K562 (cell line): ENCODE measurements around the gene MBOAT1. TPM values are rescaled to one million over a fixed set of nuclear protein-coding genes. Genes with fewer than 3 reads are reported as not detected.

Experiments
- ATAC-seq: fragments of 200-7000 bp; cut with Tn5 transposase; 3 replicates; pipeline ENCODE4 v1.9.1; 2020; ENCODE audit warnings: moderate library complexity
- BruUV-seq: library from RNA; stranded (reverse); fragments of 400-500 nt; replicated peaks from 2 replicates; lab custom pipeline; 2021; lab: Mats Ljungman, UMichigan
- CTCF ChIA-PET: fragments of 300-600 bp; formaldehyde crosslinking; extraction: SDS; loops from one replicate; lab custom pipeline; 2021; ENCODE audit warnings: low intra/inter-chr PET ratio; lab: Yijun Ruan, JAX
- POLR2A ChIA-PET: fragments of 300-600, 350-650 bp; sonication (Branson Sonifier 250); formaldehyde crosslinking; extraction: SDS; loops from one replicate; lab custom pipeline; 2021; ENCODE audit warnings: antibody characterized with exemption, inconsistent platforms; lab: Yijun Ruan, JAX
- DNase-seq, 4 experiments: peaks; one replicate each; pipeline versions ENCODE4 v3.0.0 to v3.0.0-alpha.2; 2011 to 2018; ENCODE audit warnings: low spot score in 3 of 4, mixed read lengths in 3 of 4; ENCODE audit errors: extremely low read depth in 1 of 4
- FAIRE-seq: peaks from 2 replicates; lab custom pipeline; 2011; peaks lifted over from hg19 to GRCh38; lab: Jason Lieb, UNC
- H2AFZ ChIP-seq: 2 replicates; pipeline ENCODE4 v1.6.0; 2011; ENCODE audit warnings: low read depth, low read length, control low read depth, inconsistent platforms
- H3K27ac ChIP-seq: fragments of 200-600 bp; 3 replicates; pipeline ENCODE4 v1.8.0; 2011; ENCODE audit warnings: low read depth, mild to moderate bottlenecking, control low read depth, inconsistent platforms, low read length, moderate library complexity, mixed read lengths; ENCODE audit errors: extremely low read depth
- H3K27me3 ChIP-seq, 2 experiments: fragments of 300-600 bp in 1 of 2; 2 replicates in 1 of 2; 3 replicates in 1 of 2; pipeline versions ENCODE4 v1.6.0 to v1.8.0; 2011; ENCODE audit warnings: inconsistent platforms in 2 of 2, low read length in 2 of 2, mild to moderate bottlenecking in 1 of 2, mixed read lengths in 1 of 2, moderate library complexity in 1 of 2; ENCODE audit not compliant: control insufficient read depth in 2 of 2, insufficient read depth in 2 of 2
- H3K36me3 ChIP-seq: fragments of 300-600 bp; 3 replicates; pipeline ENCODE4 v1.8.0; 2011; ENCODE audit warnings: mild to moderate bottlenecking, low read length, inconsistent platforms; ENCODE audit not compliant: control insufficient read depth, insufficient read depth
- H3K4me1 ChIP-seq, 2 experiments: fragments of 200-600 bp in 1 of 2; replicated peaks in 1 of 2; 2 replicates in 1 of 2; 3 replicates in 1 of 2; pipeline versions ENCODE4 v1.5.1 to v1.8.0; 2011; ENCODE audit warnings: inconsistent platforms in 2 of 2, low read length in 2 of 2, mild to moderate bottlenecking in 1 of 2, mixed read lengths in 1 of 2, moderate library complexity in 1 of 2; ENCODE audit not compliant: control insufficient read depth in 2 of 2, insufficient read depth in 2 of 2
- H3K4me2 ChIP-seq: 2 replicates; pipeline ENCODE4 v1.6.1; 2011; ENCODE audit warnings: low read length, control low read depth, inconsistent platforms, mixed read lengths; ENCODE audit not compliant: insufficient read depth
- H3K4me3 ChIP-seq: fragments of 200-600 bp; sonication (generic), shearing (Covaris generic); 2 replicates; pipeline ENCODE4 v1.5.1; 2016; ENCODE audit warnings: control low read depth, inconsistent platforms
- H3K79me2 ChIP-seq: fragments of 200-600 bp; 3 replicates; pipeline ENCODE4 v1.8.0; 2011; ENCODE audit warnings: low read length, inconsistent platforms; ENCODE audit not compliant: control insufficient read depth, insufficient read depth
- H3K9ac ChIP-seq, 2 experiments: 2 replicates each; pipeline versions ENCODE4 v1.6.0 to v1.6.1; 2011; ENCODE audit warnings: low read depth in 2 of 2, low read length in 2 of 2, control low read depth in 1 of 2, inconsistent platforms in 1 of 2, mild to moderate bottlenecking in 1 of 2, mixed read lengths in 1 of 2; ENCODE audit not compliant: insufficient read depth in 1 of 2
- H3K9me1 ChIP-seq: one replicate; pipeline ENCODE4 v1.6.0; 2011; ENCODE audit warnings: inconsistent platforms, mild to moderate bottlenecking, low read length, moderate library complexity; ENCODE audit not compliant: control insufficient read depth, insufficient read depth
- H3K9me3 ChIP-seq: replicated peaks from 2 replicates; pipeline ENCODE4 v1.5.1; 2011; ENCODE audit warnings: low read depth, low read length, inconsistent platforms; ENCODE audit not compliant: control insufficient read depth, insufficient read depth
- H4K20me1 ChIP-seq: replicated peaks from 2 replicates; pipeline ENCODE4 v1.6.1; 2011; ENCODE audit warnings: low read length, inconsistent platforms, mixed read lengths; ENCODE audit not compliant: control insufficient read depth, insufficient read depth
- CHD1 ChIP-seq: fragments of 200-600 bp; sonication (generic); IDR thresholded peaks from one replicate; pipeline ENCODE4 v1.6.1; 2012; ENCODE audit warnings: mild to moderate bottlenecking, moderate library complexity, low read length, inconsistent platforms
- E2F6 ChIP-seq, 2 experiments: IDR thresholded peaks; 2 replicates each; pipeline ENCODE4 v1.6.1; 2011; ENCODE audit warnings: borderline replicate concordance in 1 of 2, control low read depth in 1 of 2, low read depth in 1 of 2, low read length in 1 of 2, mild to moderate bottlenecking in 1 of 2, mixed read lengths in 1 of 2, moderate library complexity in 1 of 2; ENCODE audit not compliant: insufficient read depth in 1 of 2, insufficient read length in 1 of 2, poor library complexity in 1 of 2, severe bottlenecking in 1 of 2; ENCODE audit errors: extremely low read depth in 1 of 2
- WHSC1 ChIP-seq: IDR thresholded peaks from one replicate; pipeline ENCODE4 v1.6.1; 2012; ENCODE audit warnings: low read length, control low read depth, inconsistent platforms
- ZBTB34 ChIP-seq: fragments of 250-450 bp; sonication (Bioruptor Pico); IDR thresholded peaks from 2 replicates; pipeline ENCODE4 v1.8.0; 2021; ENCODE audit warnings: mild to moderate bottlenecking, moderate library complexity
- ZNF445 ChIP-seq: fragments of 250-450 bp; sonication (Bioruptor Pico); IDR thresholded peaks from 2 replicates; pipeline ENCODE4 v1.4.0; 2020; ENCODE audit warnings: low read depth, mild to moderate bottlenecking, moderate library complexity
- ZNF707 ChIP-seq: fragments of 250-450 bp; sonication (Bioruptor Pico); conservative IDR thresholded peaks from 2 replicates; pipeline ENCODE4 v1.8.0; 2022; ENCODE audit warnings: inconsistent platforms, mild to moderate bottlenecking, moderate library complexity
- WGBS: fragments of 100-300 bp; shearing (Covaris generic); methylation state at CpG from one replicate; pipeline ENCODE4 v1.1.6; 2016; ENCODE audit warnings: low coverage, mixed read lengths; ENCODE audit not compliant: insufficient coverage; ENCODE audit errors: missing lambda C conversion rate; 5-methylcytosine and 5-hydroxymethylcytosine counted together
- in situ Hi-C: fragments of 300-500 bp; cut with MboI; formaldehyde crosslinking; loops from 4 replicates; pipeline ENCODE4 v1.15.0; 2018; ENCODE audit warnings: inconsistent platforms, mixed read lengths
- intact Hi-C: fragments of 100-400 bp; cut with micrococcal nuclease; formaldehyde crosslinking; loops from 2 replicates; pipeline ENCODE4 v1.14.2; 2022
- polyA plus RNA-seq, 8 experiments: library from polyadenylated mRNA; depleted of rRNA in 4 of 8; stranded (reverse) in 5 of 8; unstranded in 3 of 8; fragments of >200 nt; fragmentation: Nextera tagmentation in 2 of 8; fragmentation: Illumina TruSeq in 1 of 8; extraction: Ambion mirVana in 2 of 8; extraction: Trizol in 1 of 8; gene quantifications; 2 replicates each; pipeline versions ENCODE4 v1.2.1 to v1.2.3, GENCODE V29; 2011 to 2014; ENCODE audit warnings: inconsistent platforms in 1 of 8, missing spikeins in 1 of 8
- total RNA-seq, 7 experiments: library from RNA; depleted of rRNA in 6 of 7; stranded (reverse); fragments of >200 nt in 6 of 7; fragmentation: Illumina TruSeq in 2 of 7; extraction: Trizol in 2 of 7; gene quantifications; 2 replicates each; pipeline versions ENCODE4 v1.2.1 to v1.2.3, GENCODE V29; 2011 to 2021; ENCODE audit warnings: low replicate concordance in 1 of 7
- TF ChIP-seq, protein P1 (sequence below): fragments of 450-650 bp; IDR thresholded peaks from 2 replicates; pipeline ENCODE4 v1.6.1; 2018; ENCODE audit not compliant: partially characterized antibody

MBOAT1 gene
- total and polyA plus RNA-seq, 9 of the 15 experiments (the other 6 are each of a cell fraction or from before 2014, with no cell fraction given), result 0.13 to 16.5 (median 10.3) TPM

- TF ChIP-seq, protein P1, sequence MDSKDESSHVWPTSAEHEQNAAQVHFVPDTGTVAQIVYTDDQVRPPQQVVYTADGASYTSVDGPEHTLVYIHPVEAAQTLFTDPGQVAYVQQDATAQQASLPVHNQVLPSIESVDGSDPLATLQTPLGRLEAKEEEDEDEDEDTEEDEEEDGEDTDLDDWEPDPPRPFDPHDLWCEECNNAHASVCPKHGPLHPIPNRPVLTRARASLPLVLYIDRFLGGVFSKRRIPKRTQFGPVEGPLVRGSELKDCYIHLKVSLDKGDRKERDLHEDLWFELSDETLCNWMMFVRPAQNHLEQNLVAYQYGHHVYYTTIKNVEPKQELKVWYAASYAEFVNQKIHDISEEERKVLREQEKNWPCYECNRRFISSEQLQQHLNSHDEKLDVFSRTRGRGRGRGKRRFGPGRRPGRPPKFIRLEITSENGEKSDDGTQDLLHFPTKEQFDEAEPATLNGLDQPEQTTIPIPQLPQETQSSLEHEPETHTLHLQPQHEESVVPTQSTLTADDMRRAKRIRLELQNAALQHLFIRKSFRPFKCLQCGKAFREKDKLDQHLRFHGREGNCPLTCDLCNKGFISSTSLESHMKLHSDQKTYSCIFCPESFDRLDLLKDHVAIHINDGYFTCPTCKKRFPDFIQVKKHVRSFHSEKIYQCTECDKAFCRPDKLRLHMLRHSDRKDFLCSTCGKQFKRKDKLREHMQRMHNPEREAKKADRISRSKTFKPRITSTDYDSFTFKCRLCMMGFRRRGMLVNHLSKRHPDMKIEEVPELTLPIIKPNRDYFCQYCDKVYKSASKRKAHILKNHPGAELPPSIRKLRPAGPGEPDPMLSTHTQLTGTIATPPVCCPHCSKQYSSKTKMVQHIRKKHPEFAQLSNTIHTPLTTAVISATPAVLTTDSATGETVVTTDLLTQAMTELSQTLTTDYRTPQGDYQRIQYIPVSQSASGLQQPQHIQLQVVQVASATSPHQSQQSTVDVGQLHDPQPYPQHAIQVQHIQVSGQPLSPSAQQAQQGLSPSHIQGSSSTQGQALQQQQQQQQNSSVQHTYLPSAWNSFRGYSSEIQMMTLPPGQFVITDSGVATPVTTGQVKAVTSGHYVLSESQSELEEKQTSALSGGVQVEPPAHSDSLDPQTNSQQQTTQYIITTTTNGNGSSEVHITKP, result no peak
- TF ChIP-seq E2F6 (IDR thresholded peaks at IDR 0.05; ENCODE audit: borderline replicate concordance in 1 of 2, extremely low read depth in 1 of 2, insufficient read depth in 1 of 2, insufficient read length in 1 of 2, low read depth in 1 of 2, low read length in 1 of 2, poor library complexity in 1 of 2, severe bottlenecking in 1 of 2), result peak in 1 of 2 experiments; percentile 26
- TF ChIP-seq, all 486 proteins: peak for 39
Measured at GRCh38 chr6:20205722-20206161, 6.5 kb downstream of the MBOAT1 start (continued).

- Histone ChIP-seq H3K9me3 (no peaks in the 10 kb centered on the region), H3K36me3 (no peaks in the 10 kb centered on the region), H3K9me1 (no peaks in the 10 kb centered on the region), H3K4me2 (peak overlapping the region; percentile 60; the same call in 1 of the 2 replicates), H4K20me1 (no peaks in the 10 kb centered on the region), H3K27me3 (no peaks in the 10 kb centered on the region), H3K79me2 (peaks cover 45% of the 10 kb centered on the region), H3K27ac (peak overlapping the region; percentile 64; the same call in 2 of the 3 replicates), H3K4me3 (no peak overlapping the region), H3K4me1 (peaks cover 19 to 54% of the 10 kb centered on the region in 2 experiments), H2AFZ (peak overlapping the region; percentile 91), H3K9ac (peak overlapping the region; percentile 4 to 46; a peak in 2 of 4 replicates)
- POLR2A ChIA-PET, result interaction anchor here (0.7 to 1.1 kb wide), 2 partner anchors 9 to 196 kb away, joined by 3 read pairs; no protein-coding TSS in a partner anchor
- in situ Hi-C loops (no loop called here), intact Hi-C loops (no loop called here)
- WGBS, result 63% methylated on average over 4 of the region's 4 CpGs
- CTCF ChIA-PET, result no interaction called here
- DNase-seq (no peak), ATAC-seq (peak; percentile 8), FAIRE-seq (no peak)
- no TSS peak for BruUV-seq
- TF ChIP-seq WHSC1 (no peak), ZBTB34 (CRISPR knock-in tag) (no peak), ZNF707 (CRISPR knock-in tag) (no peak), CHD1 (no peak), ZNF445 (CRISPR knock-in tag) (no peak)
Measured at GRCh38 chr6:20204512-20204894, 7.8 kb downstream of the MBOAT1 start.
